Measurements from ENCODE around the gene RABGAP1L.

The RABGAP1L gene

DNA sequence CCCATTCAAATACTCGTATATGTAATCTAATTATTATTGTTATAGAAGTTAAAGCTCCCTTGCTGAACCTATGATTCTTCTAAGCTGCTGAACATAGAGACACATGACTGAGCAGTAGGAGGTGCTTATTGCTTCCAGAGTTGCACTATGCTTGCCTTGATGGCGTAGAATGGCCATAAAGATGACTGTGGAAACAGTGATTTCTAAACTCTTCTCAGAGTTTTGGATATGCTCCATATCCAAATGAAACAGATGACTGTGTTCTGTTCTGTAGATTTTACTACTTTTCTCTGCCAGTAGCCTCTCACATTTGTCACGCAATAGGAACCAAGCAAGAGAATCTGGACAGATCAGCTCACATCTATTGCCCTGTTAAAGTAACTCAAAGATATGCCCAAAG lies 752.3 kb downstream of the RABGAP1L start:
- no peaks in the 10 kb centered on the region for H3K79me2 ChIP-seq (ENCODE audit: insufficient read depth, low read depth)
- H3K36me3 ChIP-seq (ENCODE audit: insufficient read depth) = no peaks in the 10 kb centered on the region
- H3K4me1 ChIP-seq (ENCODE audit: low read depth, poor library complexity, severe bottlenecking) = peaks cover 32% of the 10 kb centered on the region
- no peak overlapping the region for H3K9ac ChIP-seq
- H3K4me3 ChIP-seq (IDR thresholded peaks at IDR 0.05; ENCODE audit: insufficient read depth, low read depth, low read length) = no peak overlapping the region
- no peak overlapping the region for H2AFZ ChIP-seq (ENCODE audit: low read depth)
- H3K27me3 ChIP-seq (ENCODE audit: insufficient read depth, low read depth) = no peaks in the 10 kb centered on the region
- no peak overlapping the region for H3K27ac ChIP-seq
- no peak overlapping the region; the same call in 1 of the 2 replicates for H3K4me2 ChIP-seq
- no peaks in the 10 kb centered on the region for H4K20me1 ChIP-seq (ENCODE audit: insufficient read depth)
- no peak for TF ChIP-seq CTCF (conservative IDR thresholded peaks at IDR 0.05; ENCODE audit: low read depth, low read length)

GRCh38 chr1:174912264-174912663 lies 752.9 kb downstream of the RABGAP1L start:
- Histone ChIP-seq H3K27ac (no peak overlapping the region), H3K27me3 (ENCODE audit: insufficient read depth, low read depth) (no peaks in the 10 kb centered on the region), H3K4me1 (ENCODE audit: low read depth, poor library complexity, severe bottlenecking) (peaks cover 37% of the 10 kb centered on the region), H3K79me2 (ENCODE audit: insufficient read depth, low read depth) (no peaks in the 10 kb centered on the region), H3K4me3 (IDR thresholded peaks at IDR 0.05; ENCODE audit: insufficient read depth, low read depth, low read length) (no peak overlapping the region), H2AFZ (ENCODE audit: low read depth) (no peak overlapping the region), H4K20me1 (ENCODE audit: insufficient read depth) (no peaks in the 10 kb centered on the region), H3K9ac (no peak overlapping the region), H3K36me3 (ENCODE audit: insufficient read depth) (no peaks in the 10 kb centered on the region), H3K4me2 (peak overlapping the region; percentile 5; the same call in 1 of the 2 replicates)
- no peak for TF ChIP-seq CTCF (conservative IDR thresholded peaks at IDR 0.05; ENCODE audit: low read depth, low read length)

DNA sequence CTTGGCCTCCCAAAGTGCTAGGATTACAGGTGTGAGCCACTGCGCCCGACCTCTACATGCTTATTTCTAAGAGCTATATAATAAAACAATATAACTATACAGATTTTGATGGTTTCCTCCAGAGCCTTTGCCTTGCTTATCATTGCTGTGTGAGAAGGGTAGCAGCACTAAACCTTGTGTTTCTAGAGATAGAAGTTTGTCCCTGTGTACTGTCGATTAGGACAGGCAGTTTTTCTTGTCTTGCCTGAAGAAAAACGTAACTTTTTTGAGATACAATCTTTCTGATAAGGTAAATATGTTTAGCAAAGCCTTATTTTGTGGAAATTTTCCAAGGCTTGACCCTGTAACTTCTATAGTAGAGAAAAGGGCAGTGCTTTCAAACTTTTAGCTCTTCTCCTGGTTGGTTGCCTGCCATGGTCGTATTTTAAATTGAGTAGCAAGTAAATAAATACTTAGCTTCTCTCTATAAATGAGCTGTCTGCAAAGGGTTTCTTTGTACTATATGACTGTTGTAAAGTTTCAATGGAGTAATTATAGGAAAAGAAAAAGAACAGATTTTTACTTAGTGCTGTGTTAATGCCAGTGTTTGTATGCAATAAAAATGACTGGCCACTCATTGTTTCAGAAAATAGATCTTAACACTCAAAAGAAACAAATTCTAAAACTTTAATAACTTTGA lies 754.0 kb downstream of the RABGAP1L start:
- H4K20me1 ChIP-seq (ENCODE audit: insufficient read depth) = no peaks in the 10 kb centered on the region
- H3K36me3 ChIP-seq (ENCODE audit: insufficient read depth) = no peaks in the 10 kb centered on the region
- H3K4me1 ChIP-seq (ENCODE audit: low read depth, poor library complexity, severe bottlenecking) = peaks cover 37% of the 10 kb centered on the region
- H3K9ac ChIP-seq = no peak overlapping the region
- no peak overlapping the region for H2AFZ ChIP-seq (ENCODE audit: low read depth)
- no peak for TF ChIP-seq CTCF (conservative IDR thresholded peaks at IDR 0.05; ENCODE audit: low read depth, low read length)
- H3K79me2 ChIP-seq (ENCODE audit: insufficient read depth, low read depth) = no peaks in the 10 kb centered on the region
- no peak overlapping the region for H3K27ac ChIP-seq
- H3K4me3 ChIP-seq (IDR thresholded peaks at IDR 0.05; ENCODE audit: insufficient read depth, low read depth, low read length) = no peak overlapping the region
- H3K27me3 ChIP-seq (ENCODE audit: insufficient read depth, low read depth) = no peaks in the 10 kb centered on the region
- no peak overlapping the region for H3K4me2 ChIP-seq

- H3K27me3 ChIP-seq (ENCODE audit: insufficient read depth, low read depth) = no peaks in the 10 kb centered on the region
- H3K79me2 ChIP-seq (ENCODE audit: insufficient read depth, low read depth) = no peaks in the 10 kb centered on the region
- no peak overlapping the region for H3K9ac ChIP-seq
- no peak overlapping the region for H3K4me2 ChIP-seq
- H3K27ac ChIP-seq = no peak overlapping the region
- peaks cover 37% of the 10 kb centered on the region for H3K4me1 ChIP-seq (ENCODE audit: low read depth, poor library complexity, severe bottlenecking)
- TF ChIP-seq CTCF (conservative IDR thresholded peaks at IDR 0.05; ENCODE audit: low read depth, low read length) = no peak
- H4K20me1 ChIP-seq (ENCODE audit: insufficient read depth) = no peaks in the 10 kb centered on the region
- H3K36me3 ChIP-seq (ENCODE audit: insufficient read depth) = no peaks in the 10 kb centered on the region
- H3K4me3 ChIP-seq (IDR thresholded peaks at IDR 0.05; ENCODE audit: insufficient read depth, low read depth, low read length) = no peak overlapping the region
- H2AFZ ChIP-seq (ENCODE audit: low read depth) = no peak overlapping the region
Observed at GRCh38 chr1:174914991-174915390, 755.7 kb downstream of the RABGAP1L start.
